ENCODE data around the gene TRAPPC12.

GRCh38 chr2:3406501-3406900, 27.0 kb downstream of the TRAPPC12 start:
- TF ChIP-seq POLR2A (IDR thresholded peaks at IDR 0.05; ENCODE audit: low read depth, low read length) (no peak), POLR2AphosphoS5 (IDR thresholded peaks at IDR 0.05; ENCODE audit: low read depth, low read length) (no peak)

Measured in GM12892 (cell line).